HAP-1 (cell line): ENCODE data around the gene WASHC2C.
A peak's percentile ranks its signal among the peaks of the same experiment; 100 is the strongest.
"Not testable (repeated sequence)": the region's sequence is repeated elsewhere in the genome, so short reads cannot be mapped to it uniquely, and the experiment has no call there.

ENCODE experiments used
- DNase-seq, 2 experiments: peaks; one replicate each; pipeline ENCODE4 v3.0.0-alpha.2; 2016 to 2020; ENCODE audit warnings: low spot score in 2 of 2
- H3K27me3 ChIP-seq: fragments of 250-450 bp; sonication (Bioruptor Pico); 2 replicates; pipeline ENCODE4 v1.5.1; 2020; ENCODE audit warnings: low read depth, mild to moderate bottlenecking, moderate library complexity
- H3K36me3 ChIP-seq: fragments of 250-450 bp; sonication (Bioruptor Pico); replicated peaks from 2 replicates; pipeline ENCODE4 v1.5.1; 2020; ENCODE audit warnings: mild to moderate bottlenecking
- H3K4me1 ChIP-seq: fragments of 250-450 bp; sonication (Bioruptor Pico); 2 replicates; pipeline ENCODE4 v1.5.1; 2020; ENCODE audit warnings: mild to moderate bottlenecking
- H3K4me3 ChIP-seq: fragments of 250-450 bp; sonication (Bioruptor Pico); 2 replicates; pipeline ENCODE4 v1.5.1; 2020; ENCODE audit warnings: mild to moderate bottlenecking, moderate library complexity
- H3K9me3 ChIP-seq: fragments of 250-450 bp; sonication (Bioruptor Pico); 2 replicates; pipeline ENCODE4 v1.5.1; 2020; ENCODE audit warnings: mild to moderate bottlenecking, moderate library complexity
- in situ Hi-C: fragments of 300-500 bp; cut with MboI; formaldehyde crosslinking; loops from 3 replicates; pipeline ENCODE4 v1.14.3; 2020; ENCODE audit warnings: low sequenced_read_pairs, inconsistent platforms, mixed read lengths

Gene WASHC2C

DNA sequence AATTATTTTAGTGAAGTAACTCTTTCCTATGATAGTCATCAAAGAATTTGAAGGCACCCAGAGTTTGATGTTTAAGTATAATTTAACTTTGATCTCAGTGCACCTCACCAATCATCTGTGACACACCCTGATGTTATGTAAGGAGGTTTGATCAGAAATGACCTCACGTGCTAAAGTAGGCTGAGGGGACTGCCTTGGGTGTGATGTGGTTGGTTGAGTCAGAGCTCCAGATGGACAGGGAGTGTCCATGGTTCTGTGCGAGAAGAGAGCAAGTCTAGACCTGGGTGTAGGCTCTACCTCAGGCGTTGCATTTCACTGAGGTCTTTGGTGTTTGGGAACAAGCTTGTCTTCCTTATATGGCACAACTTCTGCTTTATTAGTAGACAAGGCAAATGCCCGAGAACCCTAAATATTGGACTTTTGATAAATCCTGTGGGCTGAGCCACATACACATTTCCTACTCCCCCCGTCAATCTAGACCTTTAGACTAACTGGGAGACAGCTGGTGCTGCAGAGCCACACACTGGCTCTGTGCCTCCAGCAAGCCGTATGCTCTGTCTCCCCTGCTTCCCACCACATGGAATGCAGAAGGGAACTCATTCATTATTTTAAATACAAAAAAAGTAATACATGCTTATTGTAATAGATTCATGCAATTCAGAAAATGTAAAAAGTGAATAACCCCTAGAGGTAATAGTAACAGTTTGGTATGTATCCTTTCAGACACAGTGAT lies 63.8 kb downstream of the WASHC2C start:
- in situ Hi-C loops, H3K4me1 ChIP-seq, H3K9me3 ChIP-seq, H3K36me3 ChIP-seq, DNase-seq, H3K27me3 ChIP-seq, H3K4me3 ChIP-seq: not testable (repeated sequence)

DNA sequence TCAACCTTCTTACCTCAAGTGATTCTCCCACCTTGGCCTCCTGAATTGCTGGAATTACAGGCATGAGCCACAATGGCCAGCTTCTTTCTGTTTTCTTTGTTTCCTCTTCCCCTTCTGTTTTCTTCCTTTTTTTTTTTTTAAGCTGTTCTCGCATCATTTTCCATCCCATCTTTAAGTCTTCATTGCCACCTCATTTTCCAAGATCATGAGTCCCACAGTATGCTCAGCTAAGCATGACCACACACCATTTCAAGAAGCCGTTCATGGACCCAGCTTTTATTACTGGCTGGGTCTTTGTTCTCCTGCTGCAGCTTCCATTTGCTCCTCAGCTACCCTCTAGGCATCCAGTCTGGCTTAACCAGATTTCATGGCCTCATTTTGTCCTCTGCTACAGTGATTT lies 67.7 kb downstream of the WASHC2C start:
- H3K9me3 ChIP-seq, H3K36me3 ChIP-seq, DNase-seq, H3K4me3 ChIP-seq, H3K27me3 ChIP-seq, in situ Hi-C loops, H3K4me1 ChIP-seq: not testable (repeated sequence)

- H3K9me3 ChIP-seq, H3K27me3 ChIP-seq, H3K4me1 ChIP-seq, H3K36me3 ChIP-seq, DNase-seq, H3K4me3 ChIP-seq: not testable (repeated sequence)
- in situ Hi-C loops = loop anchor here (25.0 kb wide), 1 partner anchor 434 kb away; no protein-coding TSS in a partner anchor
These were observed 76.3 kb downstream of the WASHC2C start for GRCh38 chr10:45803060-45804010.

GRCh38 chr10:45804996-45805395 lies 77.9 kb downstream of the WASHC2C start:
- not testable (repeated sequence) for H3K4me3 ChIP-seq, H3K4me1 ChIP-seq, H3K27me3 ChIP-seq, DNase-seq, H3K36me3 ChIP-seq, H3K9me3 ChIP-seq
- in situ Hi-C loops = loop anchor here (25.0 kb wide), 1 partner anchor 432 kb away; no protein-coding TSS in a partner anchor

DNA sequence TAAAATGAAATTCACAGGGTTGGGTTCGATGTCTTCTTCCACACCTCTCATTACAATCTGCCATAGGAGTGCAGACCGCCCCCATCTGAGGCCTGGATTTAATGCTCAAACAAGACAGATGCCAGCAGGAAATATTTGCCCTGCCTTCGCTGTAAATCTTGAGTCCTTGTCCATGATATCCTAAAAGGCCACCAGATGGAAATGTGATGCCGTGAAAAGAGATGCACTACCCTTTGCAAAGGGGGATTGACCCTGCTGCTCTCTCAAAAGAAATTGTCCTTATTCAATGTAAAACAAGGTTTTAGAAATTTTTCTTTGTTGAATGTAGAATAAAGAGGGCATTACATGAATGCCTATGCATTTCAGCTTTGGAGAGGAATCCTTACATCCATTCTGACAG lies 82.8 kb downstream of the WASHC2C start:
- in situ Hi-C loops = loop anchor here (25.0 kb wide), 1 partner anchor 427 kb away; no protein-coding TSS in a partner anchor
- Histone ChIP-seq H3K27me3 (no peaks in the 10 kb centered on the region), H3K4me3 (no peak overlapping the region), H3K4me1 (no peaks in the 10 kb centered on the region), H3K36me3 (no peaks in the 10 kb centered on the region), H3K9me3 (no peaks in the 10 kb centered on the region)
- peak; percentile 40 to 51 for DNase-seq

DNA sequence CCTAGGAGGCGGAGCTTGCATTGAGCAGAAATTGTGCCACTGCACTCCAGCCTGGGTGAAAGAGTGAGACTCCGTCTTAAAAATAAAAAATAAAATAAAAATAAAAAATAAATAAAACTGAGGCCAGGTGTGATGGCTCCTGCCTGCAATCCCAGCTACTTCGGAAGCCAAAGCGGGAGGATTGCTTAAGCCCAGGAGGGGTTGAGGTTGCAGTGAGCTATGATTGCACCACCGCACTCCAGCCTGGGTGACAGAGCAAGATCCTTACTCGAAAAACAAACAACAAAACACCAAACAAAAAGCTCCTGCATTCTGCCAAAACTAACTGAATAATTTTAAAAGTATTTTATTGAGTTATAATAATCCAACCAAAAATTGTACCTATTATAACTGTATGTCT lies 84.0 kb downstream of the WASHC2C start:
- in situ Hi-C loops = loop anchor here (25.0 kb wide), 1 partner anchor 426 kb away; no protein-coding TSS in a partner anchor
- no peaks in the 10 kb centered on the region for H3K27me3 ChIP-seq
- H3K9me3 ChIP-seq = no peaks in the 10 kb centered on the region
- no peak for DNase-seq
- H3K4me3 ChIP-seq = no peak overlapping the region
- H3K4me1 ChIP-seq = no peaks in the 10 kb centered on the region
- no peaks in the 10 kb centered on the region for H3K36me3 ChIP-seq

GRCh38 chr10:45812959-45813358 lies 85.9 kb downstream of the WASHC2C start:
- H3K4me1 ChIP-seq, H3K4me3 ChIP-seq, H3K27me3 ChIP-seq, H3K9me3 ChIP-seq, DNase-seq, H3K36me3 ChIP-seq: not testable (repeated sequence)
- in situ Hi-C loops = loop anchor here (25.0 kb wide), 1 partner anchor 424 kb away; no protein-coding TSS in a partner anchor

GRCh38 chr10:45814146-45814545 lies 87.1 kb downstream of the WASHC2C start:
- not testable (repeated sequence) for H3K9me3 ChIP-seq, DNase-seq, H3K27me3 ChIP-seq, H3K4me1 ChIP-seq, H3K36me3 ChIP-seq, H3K4me3 ChIP-seq
- in situ Hi-C loops = loop anchor here (25.0 kb wide), 1 partner anchor 423 kb away; no protein-coding TSS in a partner anchor

- in situ Hi-C loops = loop anchor here (25.0 kb wide), 1 partner anchor 420 kb away; no protein-coding TSS in a partner anchor
- H3K36me3 ChIP-seq = no peaks in the 10 kb centered on the region
- H3K4me1 ChIP-seq = no peaks in the 10 kb centered on the region
- H3K9me3 ChIP-seq = no peaks in the 10 kb centered on the region
- H3K4me3 ChIP-seq = no peak overlapping the region
- no peak for DNase-seq
- H3K27me3 ChIP-seq = no peaks in the 10 kb centered on the region
These were observed 90.2 kb downstream of the WASHC2C start for GRCh38 chr10:45817130-45817859.

- in situ Hi-C loops = loop anchor here (25.0 kb wide), 1 partner anchor 419 kb away; no protein-coding TSS in a partner anchor
- no peaks in the 10 kb centered on the region for H3K9me3 ChIP-seq
- H3K27me3 ChIP-seq = no peaks in the 10 kb centered on the region
- DNase-seq = no peak
- H3K4me3 ChIP-seq = no peak overlapping the region
- no peaks in the 10 kb centered on the region for H3K4me1 ChIP-seq
- H3K36me3 ChIP-seq = no peaks in the 10 kb centered on the region
These were observed 90.8 kb downstream of the WASHC2C start for GRCh38 chr10:45817912-45818311.

DNA sequence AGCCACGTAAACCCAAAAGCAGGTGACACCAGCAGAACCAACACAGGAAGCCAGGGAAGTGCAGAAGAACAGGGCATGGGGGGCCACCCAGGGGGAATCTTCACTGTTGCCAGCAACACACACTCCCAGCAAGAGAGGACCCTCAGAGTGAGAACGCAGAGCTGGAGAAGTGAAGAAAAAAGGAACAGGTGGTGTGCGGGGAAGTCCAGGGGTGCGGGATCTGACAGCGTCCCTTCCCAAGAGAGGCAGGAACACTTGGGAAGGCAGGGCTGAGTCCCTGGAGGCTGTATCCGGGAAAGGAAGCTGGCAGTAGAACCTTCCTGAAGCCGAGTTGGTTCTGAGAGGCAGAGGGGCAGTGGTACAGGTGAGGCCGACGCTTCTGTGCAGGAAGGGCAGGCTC lies 92.5 kb downstream of the WASHC2C start:
- H3K27me3 ChIP-seq = no peaks in the 10 kb centered on the region
- H3K4me1 ChIP-seq = no peaks in the 10 kb centered on the region
- H3K4me3 ChIP-seq = no peak overlapping the region
- H3K36me3 ChIP-seq = no peaks in the 10 kb centered on the region
- in situ Hi-C loops = loop anchor here (25.0 kb wide), 1 partner anchor 418 kb away; no protein-coding TSS in a partner anchor
- no peaks in the 10 kb centered on the region for H3K9me3 ChIP-seq
- no peak for DNase-seq

GRCh38 chr10:45820107-45820830 lies 93.2 kb downstream of the WASHC2C start:
- not testable (repeated sequence) for H3K36me3 ChIP-seq, H3K27me3 ChIP-seq, H3K9me3 ChIP-seq, H3K4me1 ChIP-seq, DNase-seq, H3K4me3 ChIP-seq
- in situ Hi-C loops = loop anchor here (25.0 kb wide), 1 partner anchor 417 kb away; no protein-coding TSS in a partner anchor

DNA sequence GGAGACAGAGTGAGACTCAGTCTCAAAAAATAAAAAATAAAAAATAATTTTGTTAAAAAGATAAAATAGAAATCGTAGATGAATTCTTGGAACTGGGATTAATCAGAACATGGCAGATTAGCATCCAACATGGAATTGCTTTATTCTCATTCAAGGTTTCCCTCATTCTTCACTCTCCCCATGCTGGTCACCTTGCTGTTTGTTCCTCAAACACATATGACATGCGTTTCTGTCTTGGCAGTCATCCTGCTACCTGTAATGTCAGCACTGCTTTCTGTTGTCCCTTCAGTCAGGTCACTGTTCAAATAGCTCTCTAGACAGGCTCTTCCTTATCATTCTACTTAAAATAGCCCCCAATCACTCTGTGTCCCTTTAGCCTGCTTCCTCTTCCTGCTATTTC lies 95.9 kb downstream of the WASHC2C start:
- H3K27me3 ChIP-seq, DNase-seq, H3K4me3 ChIP-seq, H3K36me3 ChIP-seq, H3K4me1 ChIP-seq, H3K9me3 ChIP-seq: not testable (repeated sequence)
- in situ Hi-C loops = loop anchor here (25.0 kb wide), 1 partner anchor 414 kb away; no protein-coding TSS in a partner anchor
